ENCODE results near the gene SF3A2.

SF3A2 gene

GRCh38 chr19:2242816-2243215, 6.2 kb downstream of the SF3A2 start:
- DNase-seq: no peak

- no peak for DNase-seq
Observed at GRCh38 chr19:2243274-2244124, 6.9 kb downstream of the SF3A2 start.

- no peak for DNase-seq
Observed at GRCh38 chr19:2244125-2244411, 7.4 kb downstream of the SF3A2 start.

- no peak for DNase-seq
Observed at GRCh38 chr19:2244486-2244885, 7.9 kb downstream of the SF3A2 start.

GRCh38 chr19:2245273-2245672, 8.6 kb downstream of the SF3A2 start:
- DNase-seq: no peak

- no peak for DNase-seq
Observed at GRCh38 chr19:2246014-2246620, 9.5 kb downstream of the SF3A2 start.

- no peak for DNase-seq
Observed at GRCh38 chr19:2246801-2247361, 10.3 kb downstream of the SF3A2 start.

- DNase-seq: no peak
Observed at GRCh38 chr19:2247433-2248101, 10.9 kb downstream of the SF3A2 start.

- DNase-seq: no peak
Observed at GRCh38 chr19:2248136-2249009, 11.7 kb downstream of the SF3A2 start.

GRCh38 chr19:2249010-2249866, 12.6 kb downstream of the SF3A2 start, which contains the start of gene AMH:
TSS of gene AMH (plus strand) at chr19:2249323. CDS start at chr19:2249333, 10 bp downstream.
- DNase-seq: no peak

GRCh38 chr19:2249880-2250765, 13.5 kb downstream of the SF3A2 start:
- DNase-seq: peak; percentile 55

- DNase-seq: no peak
Observed at GRCh38 chr19:2250766-2251105, 14.1 kb downstream of the SF3A2 start.

- DNase-seq: peak; percentile 68
Observed at GRCh38 chr19:2251106-2252054, 14.8 kb downstream of the SF3A2 start.

- peak; percentile 44 for DNase-seq
Observed at GRCh38 chr19:2252055-2252796, 15.6 kb downstream of the SF3A2 start.

- no peak for DNase-seq
Observed at GRCh38 chr19:2252797-2253105, 16.1 kb downstream of the SF3A2 start.

GRCh38 chr19:2253106-2254063, 16.8 kb downstream of the SF3A2 start:
- peak; percentile 83 for DNase-seq

- DNase-seq: peak; percentile 49
Observed at GRCh38 chr19:2254064-2254872, 17.6 kb downstream of the SF3A2 start.

Data from hematopoietic multipotent progenitor cell treated with erythropoietin and hydrocortisone succinate and interleukin-3 and kit ligand, for 4 days (in vitro differentiated cells).